SKM-1 treated with dmso at 0.1 percent for 144 hours (cell line): Measurements from ENCODE around the gene FUT8.
"Not testable (repeated sequence)": the region's sequence is repeated elsewhere in the genome, so short reads cannot be mapped to it uniquely, and the experiment has no call there.

Source experiments
- DNase-seq: peaks from one replicate; lab custom pipeline; 2025; ENCODE audit not compliant: unreplicated experiment; lab: John Stamatoyannopoulos, UW

Gene FUT8

DNA sequence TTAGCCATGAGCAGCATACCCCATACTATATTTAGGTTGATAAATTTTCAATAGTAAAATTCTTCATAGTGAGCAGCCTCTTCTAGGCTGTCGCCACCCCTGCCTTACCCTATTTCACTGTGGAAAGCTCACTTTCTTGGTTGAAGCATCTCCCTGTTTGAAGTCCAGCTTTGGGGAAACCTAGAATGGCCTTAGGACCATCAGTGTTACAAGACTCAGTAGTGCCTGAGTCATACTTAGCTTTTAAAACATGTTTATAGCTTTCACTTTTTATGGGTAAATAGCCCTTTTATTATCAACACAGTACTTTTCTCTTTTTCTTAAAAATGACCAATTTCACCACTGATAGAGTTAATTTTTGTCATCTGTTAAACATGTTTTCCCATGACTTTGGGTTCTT lies 37.1 kb downstream of the FUT8 start:
- DNase-seq: no peak

DNA sequence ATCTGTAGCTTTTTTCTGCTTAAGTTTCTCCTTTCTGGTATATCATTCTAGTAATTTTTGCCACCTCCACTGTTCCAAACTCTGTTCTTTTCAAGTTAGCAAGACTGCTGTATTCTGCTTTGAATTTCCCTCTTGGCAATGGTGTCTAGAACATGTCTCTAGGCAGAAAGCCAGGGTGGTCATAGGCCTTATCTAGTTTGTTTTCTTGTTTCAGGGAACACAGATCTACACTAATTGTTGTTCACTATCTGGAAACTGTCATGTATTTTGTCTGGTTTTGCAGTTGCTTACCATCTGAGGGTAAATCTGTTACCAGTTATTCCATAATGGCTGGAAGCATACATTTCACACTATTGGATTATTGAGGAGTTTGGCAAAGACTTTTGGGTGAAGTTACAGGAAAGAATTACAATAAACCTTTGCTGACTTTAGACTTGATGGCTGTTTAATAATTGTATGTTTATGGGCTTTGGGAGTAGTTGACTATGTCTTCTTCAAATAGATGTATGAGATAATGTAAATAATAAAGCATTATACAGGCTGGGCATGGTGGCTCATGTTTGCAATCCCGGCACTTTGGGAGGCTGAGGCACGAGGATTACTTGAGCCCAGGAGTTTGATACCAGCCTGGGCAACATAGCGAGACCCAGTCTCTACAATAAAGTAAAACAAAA lies 41.4 kb downstream of the FUT8 start:
- no peak for DNase-seq

DNA sequence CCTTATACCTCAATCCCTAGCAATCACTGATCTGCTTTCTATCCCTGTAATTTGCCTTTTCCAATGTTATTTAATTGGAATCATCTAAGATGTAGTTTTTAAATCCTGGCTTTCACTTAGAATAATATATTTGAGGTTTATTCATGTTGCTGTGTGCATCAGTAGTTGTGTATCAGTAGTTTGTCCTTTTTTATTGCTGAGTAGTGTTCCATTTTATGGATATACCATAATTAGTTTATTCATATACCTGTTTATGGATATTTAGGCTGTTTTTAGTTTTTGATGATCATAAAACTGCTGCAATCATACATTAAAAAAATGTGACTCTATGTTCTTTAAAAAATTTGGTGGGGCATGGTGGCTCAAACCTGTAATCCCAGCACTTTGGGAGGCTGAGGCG lies 43.7 kb downstream of the FUT8 start:
- no peak for DNase-seq

DNA sequence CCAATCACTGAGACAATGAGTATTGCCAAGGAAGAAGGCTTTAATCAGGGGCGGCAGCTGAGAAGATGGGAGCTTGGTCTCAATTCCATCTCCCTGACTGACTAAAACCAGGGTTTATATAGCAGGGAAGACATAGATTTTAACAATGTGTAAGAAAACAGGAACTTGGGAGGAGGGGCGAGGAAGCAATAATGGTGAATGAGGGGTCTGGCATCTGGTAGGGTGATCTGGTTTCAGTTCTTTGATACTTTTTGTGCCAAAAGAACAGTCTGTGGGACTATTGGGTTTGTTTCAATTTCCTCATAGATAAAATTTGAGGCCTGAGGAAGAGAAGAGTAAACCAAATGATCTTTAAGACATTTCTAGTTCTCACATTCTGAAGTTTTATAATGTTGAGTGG lies 49.2 kb downstream of the FUT8 start:
- no peak for DNase-seq

DNA sequence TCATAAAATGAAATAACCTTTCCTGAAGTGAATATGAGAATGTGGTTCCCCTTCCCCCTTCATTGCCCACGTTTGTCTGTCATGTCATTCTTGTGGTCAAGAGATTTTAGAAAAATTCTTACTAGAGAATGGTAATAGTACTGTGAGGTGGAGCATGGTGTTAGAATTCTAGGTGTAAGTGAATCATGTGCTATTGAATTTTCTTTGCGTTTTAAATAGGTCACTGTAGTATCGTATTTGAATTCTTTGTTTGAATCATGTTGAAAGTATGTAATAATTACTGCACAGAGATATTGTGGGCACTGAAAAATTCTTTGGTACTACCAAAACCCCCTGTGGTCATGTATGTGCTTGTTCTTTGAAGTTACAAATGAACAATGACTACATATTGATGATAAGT lies 49.9 kb downstream of the FUT8 start:
- no peak for DNase-seq

DNA sequence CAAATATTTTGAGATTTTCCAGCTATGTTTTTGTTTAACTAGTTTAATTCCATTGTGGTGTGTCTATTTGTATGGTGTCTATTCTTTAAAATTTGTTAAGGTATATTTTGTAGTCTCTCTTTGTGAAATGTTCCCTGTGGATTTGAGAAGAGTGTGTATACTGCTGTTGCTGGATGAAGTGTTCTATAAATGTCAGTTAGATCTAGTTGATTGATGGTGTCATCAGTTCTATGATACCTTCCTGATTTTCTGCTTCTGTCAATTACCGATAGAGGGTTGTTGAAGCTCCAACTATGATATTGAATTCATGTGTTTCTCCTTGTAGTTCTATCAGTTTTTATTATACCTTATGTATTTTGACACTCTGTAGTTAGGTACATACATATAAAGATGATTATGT lies 53.1 kb downstream of the FUT8 start:
- DNase-seq: no peak

DNA sequence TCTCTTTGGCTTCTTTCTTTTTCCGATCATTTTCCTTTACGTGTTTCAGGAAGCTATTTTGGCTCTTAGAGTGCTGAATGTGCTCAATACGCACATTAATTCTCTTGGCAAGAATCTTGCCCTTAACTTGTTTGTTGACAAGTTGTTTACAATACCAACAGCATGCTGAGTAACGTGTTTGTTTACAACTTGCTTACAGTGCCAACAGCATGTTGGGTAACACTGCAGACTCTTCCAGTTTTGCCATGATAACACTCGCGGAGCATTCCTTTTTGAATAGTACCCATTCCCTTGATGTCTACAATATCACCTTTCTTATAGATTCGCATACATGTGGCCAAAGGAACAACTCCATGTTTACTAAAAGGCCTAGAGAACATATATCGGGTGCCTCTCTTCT lies 55.4 kb downstream of the FUT8 start:
- DNase-seq: not testable (repeated sequence)

DNA sequence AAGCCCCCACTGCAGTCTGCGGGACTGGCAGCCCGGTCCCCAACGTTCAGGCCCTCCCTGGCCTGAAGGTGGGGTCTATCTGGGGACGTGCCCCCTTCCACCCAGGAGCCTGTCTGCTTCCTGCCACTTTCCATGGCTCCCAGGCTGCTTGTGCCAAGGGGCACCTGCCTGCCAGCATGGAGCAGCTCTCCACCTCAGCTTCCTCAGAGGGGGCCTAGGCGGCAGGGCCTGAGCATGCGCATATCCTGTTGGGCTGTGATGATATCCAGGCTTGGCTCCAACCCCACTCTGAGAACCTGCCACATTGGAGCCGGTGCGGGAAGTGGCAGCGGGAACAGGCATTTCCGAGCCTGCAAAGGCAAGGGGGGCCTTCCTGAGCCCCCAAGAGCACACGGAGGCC lies 57.4 kb downstream of the FUT8 start:
- DNase-seq: no peak

DNA sequence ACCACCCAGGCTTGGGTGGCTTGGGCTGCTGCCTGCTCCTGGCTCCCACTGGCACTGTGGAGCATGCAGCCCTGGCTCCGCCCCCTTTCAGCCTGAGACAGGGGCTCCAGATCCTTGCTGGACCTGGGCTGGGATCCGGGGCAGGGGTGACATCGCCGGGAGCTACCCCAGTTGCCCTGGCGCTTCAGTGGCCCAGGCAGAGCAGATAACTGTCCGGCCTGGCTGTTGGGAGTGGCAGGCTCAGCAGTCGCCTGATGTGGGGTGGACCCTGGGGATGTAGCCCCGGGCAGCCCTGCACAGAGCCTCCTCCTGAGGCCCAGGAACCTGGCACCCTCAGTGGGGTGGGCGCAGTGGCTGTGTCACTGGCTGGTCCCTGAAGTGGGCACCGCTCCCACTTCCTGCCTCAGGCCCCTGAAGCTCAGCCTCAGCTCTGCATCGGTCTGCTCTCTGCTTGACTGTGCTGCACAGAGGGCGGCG lies 57.9 kb downstream of the FUT8 start:
- no peak for DNase-seq

DNA sequence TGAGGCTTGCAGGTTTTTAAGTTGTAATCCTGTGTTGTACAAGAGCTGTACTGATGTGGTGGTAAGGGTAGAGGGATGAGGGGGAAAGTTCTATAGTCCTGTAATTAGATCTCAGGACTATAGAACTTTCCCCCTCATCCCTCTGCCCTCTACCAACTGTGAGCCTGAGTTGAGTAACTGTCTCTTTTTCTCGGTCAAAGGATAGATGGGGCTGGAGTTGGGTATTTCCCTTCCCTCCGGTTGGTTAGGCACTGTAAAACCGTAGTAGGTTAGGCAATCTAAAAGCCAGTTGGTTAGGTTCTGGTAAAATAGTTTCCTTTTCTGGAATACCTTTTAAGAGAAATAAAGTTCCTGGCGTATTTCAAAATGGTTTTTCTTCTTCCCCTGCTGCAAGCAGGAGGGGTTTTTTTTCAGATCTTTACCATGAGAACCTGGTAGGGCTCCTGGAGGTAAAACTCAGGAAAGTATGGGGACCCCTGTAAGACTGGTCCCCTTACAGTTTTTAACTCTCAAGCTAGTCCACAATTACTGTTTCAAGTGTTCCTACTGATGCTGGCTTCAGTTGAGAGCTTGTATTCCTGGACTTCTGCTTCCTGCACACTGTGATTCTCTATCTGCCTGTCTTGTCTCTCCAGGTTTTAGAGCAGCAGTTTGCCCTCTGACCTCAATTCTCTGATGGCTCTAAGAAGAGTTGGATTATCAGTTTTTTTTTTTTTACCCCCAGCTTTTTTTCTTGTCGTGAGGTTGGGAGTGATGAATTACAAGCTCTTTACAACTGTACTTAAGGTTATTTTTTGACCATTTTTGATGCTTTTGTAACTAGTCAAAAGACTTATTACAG lies 58.7 kb downstream of the FUT8 start:
- no peak for DNase-seq

DNA sequence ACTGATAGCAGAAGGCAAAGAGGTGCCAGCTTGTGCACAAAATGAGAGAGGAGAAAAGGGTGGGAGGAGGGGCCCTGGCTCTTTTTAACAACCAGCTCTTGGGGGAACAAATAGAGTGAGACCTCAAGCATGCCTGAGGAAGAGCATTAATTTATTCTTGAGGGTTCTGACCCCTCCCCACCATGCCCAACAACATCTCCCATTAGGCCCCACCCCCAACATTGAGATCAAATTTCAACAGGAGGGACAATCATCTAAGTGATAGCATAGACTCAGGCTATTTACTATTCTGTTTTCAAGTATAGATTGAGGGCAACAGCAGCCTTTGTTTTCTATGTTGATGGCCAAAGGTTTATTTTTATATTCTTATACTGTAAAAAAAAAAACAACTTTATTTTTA lies 59.7 kb downstream of the FUT8 start:
- DNase-seq: no peak

DNA sequence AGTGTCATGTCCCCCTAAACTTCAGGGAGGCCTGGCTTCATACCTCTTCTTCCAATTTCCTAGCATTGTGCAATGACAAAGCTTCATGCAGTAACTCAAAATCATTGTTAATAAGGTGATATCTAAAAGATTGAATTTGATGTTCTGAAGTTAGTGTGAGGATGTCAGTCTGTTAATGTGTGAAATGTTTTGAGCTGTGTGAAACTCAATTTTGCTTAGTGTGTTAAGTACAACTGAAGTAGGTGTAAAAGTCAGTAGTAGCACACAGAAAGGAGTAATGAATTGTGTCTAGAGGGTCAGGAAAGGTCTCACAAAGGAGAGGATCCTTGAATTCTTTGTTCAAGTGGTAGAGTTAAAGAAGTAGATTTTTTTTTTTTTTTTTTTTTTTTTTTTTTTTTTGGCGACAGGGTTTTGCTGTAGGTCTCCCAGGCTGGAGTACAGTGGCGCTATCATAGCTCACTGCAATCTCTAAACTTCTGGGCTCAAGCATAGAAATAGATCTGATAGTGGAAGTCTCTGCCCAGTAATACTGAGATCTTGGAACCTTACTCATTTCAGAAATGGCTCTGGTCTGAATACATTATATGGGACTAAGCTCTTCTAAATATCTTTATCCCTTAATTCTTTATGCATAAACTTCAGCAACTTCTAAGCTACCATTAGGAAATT lies 63.9 kb downstream of the FUT8 start:
- DNase-seq: no peak

DNA sequence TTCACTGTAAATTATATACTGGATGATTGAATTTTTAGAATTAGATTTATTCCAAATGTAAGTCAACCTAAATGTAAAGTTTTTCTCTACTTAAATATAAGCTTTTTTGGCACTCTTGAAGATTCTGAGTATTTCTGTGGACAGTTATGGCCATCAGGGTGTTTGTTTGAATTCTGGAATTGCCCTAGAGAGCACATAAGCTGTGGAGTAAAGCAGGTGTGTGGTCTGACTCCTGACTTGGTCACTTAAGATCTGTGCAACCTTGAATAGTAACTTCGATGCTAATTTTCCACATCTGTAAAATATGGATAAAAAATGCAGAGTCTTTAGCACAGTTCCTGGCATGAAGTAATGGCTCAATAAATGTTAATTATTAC lies 64.4 kb downstream of the FUT8 start:
- DNase-seq: no peak

DNA sequence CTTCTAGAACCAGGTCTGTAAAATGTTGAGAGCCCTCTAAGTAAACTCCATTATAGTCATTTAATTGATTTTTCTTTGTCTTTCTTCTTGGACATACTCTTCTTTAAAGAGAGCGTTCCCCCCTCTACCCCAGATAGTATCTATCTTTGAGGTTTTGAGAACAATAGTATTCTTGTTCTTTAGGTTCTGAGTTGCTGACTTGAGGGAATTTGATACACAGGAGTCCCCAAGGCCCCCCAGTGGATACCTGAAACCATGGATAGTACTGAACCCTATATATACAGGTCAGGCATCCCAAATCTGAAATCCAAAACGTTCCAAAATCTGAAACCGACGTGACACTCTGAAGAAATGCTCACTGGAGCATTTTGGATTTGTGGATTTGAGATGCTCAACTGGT lies 65.5 kb downstream of the FUT8 start:
- no peak for DNase-seq

DNA sequence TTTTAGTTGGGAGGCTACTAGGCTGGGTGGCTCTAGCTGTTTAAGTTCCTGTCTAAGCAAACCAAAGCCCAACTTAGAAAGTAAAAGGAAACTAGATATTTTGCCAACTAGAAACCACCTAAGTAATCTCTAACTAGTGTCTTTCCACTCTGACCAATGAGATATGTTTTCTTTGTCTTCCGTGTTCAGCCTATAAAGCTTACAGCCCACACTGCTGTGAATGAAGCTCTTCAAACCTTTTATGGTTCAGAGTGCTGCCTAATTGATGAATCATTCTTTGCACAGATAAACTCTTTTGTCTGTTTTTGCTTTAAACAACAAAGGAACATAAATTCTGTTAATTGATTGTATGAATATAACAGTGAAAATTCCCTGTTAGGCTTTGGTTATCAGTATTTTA lies 66.1 kb downstream of the FUT8 start:
- DNase-seq: no peak

DNA sequence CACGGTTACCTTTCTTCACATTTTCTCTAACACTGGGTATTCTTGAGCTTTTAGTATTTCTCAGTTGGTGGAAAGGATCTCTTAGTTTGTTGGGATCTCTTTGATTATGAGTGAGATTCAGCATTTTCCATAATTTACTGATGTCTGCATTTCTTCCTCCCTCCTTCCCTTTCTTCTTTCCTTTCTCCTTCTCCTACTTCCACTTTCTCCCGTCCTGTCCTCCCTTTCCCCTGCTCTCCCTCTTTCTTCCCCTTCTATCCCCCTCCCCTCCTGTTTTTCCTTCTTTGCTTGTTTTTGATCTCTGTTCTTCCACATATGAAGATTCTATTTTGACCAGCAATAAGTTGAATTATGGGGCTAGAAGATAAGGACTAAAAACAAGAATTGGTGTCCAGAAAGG lies 66.9 kb downstream of the FUT8 start:
- no peak for DNase-seq

DNA sequence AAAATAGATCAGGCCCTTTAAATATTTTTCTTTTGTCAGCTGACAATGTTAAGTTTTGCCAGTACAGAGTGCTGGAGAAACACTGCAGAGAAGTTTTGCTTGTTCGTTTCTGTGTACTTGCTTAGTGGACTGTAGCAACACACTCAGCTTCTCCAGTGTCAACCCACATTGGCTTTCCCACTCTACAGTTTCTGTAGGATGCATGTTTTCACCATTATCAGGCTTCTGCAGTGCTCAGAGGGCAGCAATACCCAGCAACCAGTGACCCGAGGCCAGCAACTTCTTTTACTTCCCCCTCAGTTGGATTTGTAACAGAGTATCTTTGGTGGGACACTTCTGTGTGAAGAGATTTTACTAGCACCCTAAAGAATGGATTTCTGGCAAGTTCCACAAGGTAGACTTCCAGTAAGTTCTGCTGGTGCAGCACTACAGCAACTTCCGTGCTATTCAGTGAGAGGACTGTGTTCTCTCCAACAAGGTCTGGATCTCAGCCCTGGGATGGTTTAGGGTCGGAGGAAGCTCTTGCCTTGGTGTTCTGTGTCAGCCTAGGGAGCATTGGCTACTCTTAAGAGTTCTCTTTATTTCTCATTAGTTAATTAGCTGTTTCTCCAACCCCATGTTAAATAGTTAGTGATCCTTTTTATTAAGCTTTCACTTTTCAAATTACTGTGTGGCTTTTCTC lies 70.4 kb downstream of the FUT8 start:
- no peak for DNase-seq

DNA sequence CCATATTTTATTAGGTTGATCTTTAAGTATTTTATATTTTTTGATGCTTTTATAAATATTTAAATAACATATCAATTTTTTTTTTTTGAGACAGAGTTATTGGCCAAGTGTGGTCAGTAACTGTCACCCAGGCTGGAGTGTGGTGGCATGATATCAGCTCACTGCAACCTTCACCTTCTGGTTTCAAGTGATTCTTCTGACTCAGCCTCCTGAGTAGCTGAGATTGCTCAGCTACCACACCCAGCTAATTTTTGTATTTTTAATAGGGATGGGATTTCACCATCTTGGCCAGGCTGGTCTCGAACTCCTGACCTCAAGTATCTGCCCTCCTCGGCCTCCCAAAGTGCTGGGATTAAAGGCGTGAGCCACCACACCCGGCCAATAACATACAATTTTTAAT lies 71.1 kb downstream of the FUT8 start:
- no peak for DNase-seq

DNA sequence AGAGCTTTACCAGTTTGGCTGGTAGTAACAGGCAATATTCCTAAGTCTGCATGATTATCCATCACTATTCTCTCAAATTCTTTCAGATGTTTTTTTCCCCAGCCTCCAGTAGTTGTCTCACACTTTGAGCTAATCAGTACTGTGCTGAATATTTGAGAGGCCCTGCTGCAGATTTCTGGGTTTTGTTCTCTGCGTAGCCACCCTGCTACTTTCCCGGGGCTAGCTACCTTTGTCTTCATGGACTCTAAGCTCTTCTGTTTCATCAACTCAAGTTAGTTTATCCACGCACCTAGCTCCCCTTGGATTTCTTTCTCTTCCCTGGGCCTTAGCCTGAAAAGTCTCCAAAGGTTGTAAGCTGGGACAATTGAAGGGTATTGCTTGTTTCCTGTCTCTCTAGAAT lies 73.0 kb downstream of the FUT8 start:
- no peak for DNase-seq

DNA sequence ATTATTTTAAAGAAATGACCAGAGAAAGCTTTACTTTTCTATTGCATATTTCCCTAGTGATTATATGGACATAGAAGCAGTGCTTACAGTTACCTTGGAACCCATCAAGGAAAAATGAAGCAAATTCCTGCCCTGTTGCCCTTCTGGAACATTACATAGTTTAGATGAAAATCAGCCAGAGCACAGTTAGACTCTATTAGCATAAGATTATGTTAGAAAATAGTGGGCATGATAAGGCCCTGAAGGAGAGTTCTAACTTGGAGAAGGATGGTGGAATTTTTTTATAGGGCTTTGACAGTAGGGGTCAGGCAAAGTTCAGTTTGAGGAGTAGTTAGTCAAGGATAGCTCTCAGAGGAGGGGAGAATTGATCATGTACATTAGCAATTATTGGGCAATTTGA lies 74.3 kb downstream of the FUT8 start:
- no peak for DNase-seq

DNA sequence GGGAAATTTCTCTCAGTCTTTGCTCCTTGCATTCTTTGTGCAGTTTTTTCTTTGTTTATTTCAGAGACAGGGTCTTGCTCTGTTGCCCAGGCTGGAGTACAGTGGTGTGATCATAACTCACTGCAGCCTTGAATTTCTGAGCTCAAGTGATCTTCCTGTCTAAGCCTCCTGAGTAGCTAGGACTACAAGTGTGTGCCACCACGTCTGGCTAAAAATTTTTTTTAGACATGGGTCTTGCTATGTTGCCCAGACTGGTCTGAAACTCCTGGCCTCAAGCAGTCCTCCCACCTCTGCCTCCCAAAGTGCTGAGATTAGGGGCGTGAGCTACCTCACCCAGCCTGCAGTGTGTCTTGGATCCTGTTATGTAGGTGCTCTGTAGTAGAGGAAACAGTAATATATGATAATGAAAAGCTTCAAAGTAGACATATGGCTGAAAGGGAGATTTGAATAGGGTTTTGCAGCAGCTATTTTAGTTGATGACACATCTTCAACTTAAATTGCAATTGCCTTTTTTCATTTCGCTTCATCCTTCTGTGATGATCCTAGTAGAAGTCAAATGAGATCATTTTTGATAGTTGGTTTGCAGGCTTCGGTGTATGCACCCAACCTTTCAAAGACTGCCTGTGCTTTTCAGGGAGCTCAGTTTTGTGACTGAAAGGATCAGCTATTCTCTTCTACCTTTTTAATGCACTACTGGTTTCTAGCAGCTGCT lies 75.4 kb downstream of the FUT8 start:
- no peak for DNase-seq
